HG02759 (cell line): ENCODE results near the gene HCLS1.
"Not testable (repeated sequence)": the region's sequence is repeated elsewhere in the genome, so short reads cannot be mapped to it uniquely, and the experiment has no call there.

Source experiments
- ATAC-seq: cut with Tn5 transposase; IDR thresholded peaks from one replicate; pipeline ENCODE4 v1.9.1; 2021; ENCODE audit warnings: mild to moderate bottlenecking, moderate library complexity; ENCODE audit not compliant: unreplicated experiment

The HCLS1 gene

GRCh38 chr3:121660356-121661171 lies at the start of gene HCLS1:
HCLS1 (minus strand) TSS chr3:121660903; CDS start chr3:121658347, 2,556 bp downstream.
- ATAC-seq = peak; percentile 90

GRCh38 chr3:121710347-121710746 lies 49.6 kb upstream of the HCLS1 start:
- ATAC-seq = no peak

- ATAC-seq = no peak
Measured at GRCh38 chr3:121707531-121708273, 47.0 kb upstream of the HCLS1 start.

GRCh38 chr3:121705541-121705940 lies 44.8 kb upstream of the HCLS1 start:
- ATAC-seq = no peak

GRCh38 chr3:121703973-121704372 lies 43.3 kb upstream of the HCLS1 start:
- ATAC-seq = no peak

- ATAC-seq = no peak
Measured at GRCh38 chr3:121698901-121699300, 38.2 kb upstream of the HCLS1 start.

GRCh38 chr3:121698476-121698875 lies 37.8 kb upstream of the HCLS1 start:
- ATAC-seq = no peak

GRCh38 chr3:121696186-121696585 lies 35.5 kb upstream of the HCLS1 start:
- ATAC-seq = no peak

- no peak for ATAC-seq
Measured at GRCh38 chr3:121692010-121692699, 31.5 kb upstream of the HCLS1 start.

- ATAC-seq = peak; percentile 73
Measured at GRCh38 chr3:121690777-121691405, 30.2 kb upstream of the HCLS1 start.

- not testable (repeated sequence) for ATAC-seq
Measured at GRCh38 chr3:121688747-121689146, 28.0 kb upstream of the HCLS1 start.

GRCh38 chr3:121681792-121682191 lies 21.1 kb upstream of the HCLS1 start:
- no peak for ATAC-seq

- no peak for ATAC-seq
Measured at GRCh38 chr3:121677141-121677540, 16.4 kb upstream of the HCLS1 start.

GRCh38 chr3:121670676-121671075 lies 10.0 kb upstream of the HCLS1 start:
- ATAC-seq = no peak

GRCh38 chr3:121667333-121667732 lies 6.6 kb upstream of the HCLS1 start:
- no peak for ATAC-seq

GRCh38 chr3:121665488-121665887 lies 4.8 kb upstream of the HCLS1 start:
- ATAC-seq = no peak

- no peak for ATAC-seq
Measured at GRCh38 chr3:121663171-121663847, 2.6 kb upstream of the HCLS1 start.

GRCh38 chr3:121662742-121663141 lies 2.0 kb upstream of the HCLS1 start:
- ATAC-seq = no peak

- ATAC-seq = no peak
Measured at GRCh38 chr3:121661376-121661775, 673 bp upstream of the HCLS1 start.

- ATAC-seq = no peak
Measured at GRCh38 chr3:121659586-121659985, 1.1 kb downstream of the HCLS1 start.
